SK-N-SH treated with all-trans-retinoic acid at 6 μM for 48 hours (cell line): ENCODE measurements around the gene MS4A10.

Experiments used
- ATAC-seq: fragments of 200-7000 bp; cut with Tn5 transposase; 3 replicates; pipeline ENCODE4 v1.9.1; 2020; ENCODE audit warnings: mild to moderate bottlenecking, moderate library complexity
- BACH2 ChIP-seq: fragments of 250-450 bp; sonication (Bioruptor Pico); IDR thresholded peaks from 2 replicates; pipeline ENCODE4 v1.9.0; 2021; ENCODE audit warnings: mild to moderate bottlenecking, borderline replicate concordance
- RARB ChIP-seq: fragments of 250-450 bp; sonication (Bioruptor Pico); IDR thresholded peaks from 2 replicates; pipeline ENCODE4 v1.8.0; 2021; ENCODE audit warnings: mild to moderate bottlenecking, moderate library complexity
- TCF4 ChIP-seq: fragments of 250-450 bp; sonication (Bioruptor Pico); IDR thresholded peaks from 2 replicates; pipeline ENCODE4 v1.8.0; 2021; ENCODE audit warnings: mild to moderate bottlenecking, moderate library complexity, borderline replicate concordance
- TOX ChIP-seq: fragments of 250-450 bp; sonication (Bioruptor Pico); IDR thresholded peaks from 2 replicates; pipeline ENCODE4 v1.8.0; 2021; ENCODE audit warnings: mild to moderate bottlenecking, moderate library complexity, borderline replicate concordance
- ZC3H10 ChIP-seq: fragments of 250-450 bp; sonication (Bioruptor Pico); IDR thresholded peaks from 2 replicates; pipeline ENCODE4 v1.5.1; 2021; ENCODE audit warnings: mild to moderate bottlenecking, moderate library complexity
- ZFP30 ChIP-seq: fragments of 450-650 bp; formaldehyde crosslinking; IDR thresholded peaks from 2 replicates; pipeline ENCODE4 v1.5.0; 2022; ENCODE audit warnings: mild to moderate bottlenecking, moderate library complexity
- ZNF565 ChIP-seq: fragments of 450-650 bp; formaldehyde crosslinking; conservative IDR thresholded peaks from 2 replicates; pipeline ENCODE4 v1.5.0; 2020; ENCODE audit warnings: low read depth, mild to moderate bottlenecking, moderate library complexity
- ZNF8 ChIP-seq: fragments of 450-650 bp; formaldehyde crosslinking; IDR thresholded peaks from 2 replicates; pipeline ENCODE4 v1.5.0; 2020; ENCODE audit warnings: mild to moderate bottlenecking, moderate library complexity
- TF ChIP-seq, protein P1 (sequence below): fragments of 250-450 bp; sonication (Bioruptor Pico); IDR thresholded peaks from 2 replicates; pipeline ENCODE4 v1.8.0; 2020; ENCODE audit warnings: mild to moderate bottlenecking, moderate library complexity, borderline replicate concordance
- TF ChIP-seq, protein P2 (sequence below): fragments of 250-450 bp; sonication (Bioruptor Pico); IDR thresholded peaks from 2 replicates; pipeline ENCODE4 v1.5.1; 2021; ENCODE audit warnings: mild to moderate bottlenecking, moderate library complexity
- TF ChIP-seq, protein P3 (sequence below): fragments of 250-450 bp; sonication (Bioruptor Pico); IDR thresholded peaks from 2 replicates; pipeline ENCODE4 v1.5.1; 2020; ENCODE audit warnings: low read depth, mild to moderate bottlenecking, moderate library complexity
- TF ChIP-seq, protein P4 (sequence below): fragments of 250-450 bp; sonication (Bioruptor Pico); IDR thresholded peaks from 2 replicates; pipeline ENCODE4 v1.5.0; 2020; ENCODE audit warnings: mild to moderate bottlenecking, moderate library complexity
- TF ChIP-seq, protein P5 (sequence below): fragments of 250-450 bp; sonication (Bioruptor Pico); IDR thresholded peaks from 2 replicates; pipeline ENCODE4 v1.8.0; 2021; ENCODE audit warnings: low read depth, mild to moderate bottlenecking, moderate library complexity, borderline replicate concordance

The MS4A10 gene

DNA sequence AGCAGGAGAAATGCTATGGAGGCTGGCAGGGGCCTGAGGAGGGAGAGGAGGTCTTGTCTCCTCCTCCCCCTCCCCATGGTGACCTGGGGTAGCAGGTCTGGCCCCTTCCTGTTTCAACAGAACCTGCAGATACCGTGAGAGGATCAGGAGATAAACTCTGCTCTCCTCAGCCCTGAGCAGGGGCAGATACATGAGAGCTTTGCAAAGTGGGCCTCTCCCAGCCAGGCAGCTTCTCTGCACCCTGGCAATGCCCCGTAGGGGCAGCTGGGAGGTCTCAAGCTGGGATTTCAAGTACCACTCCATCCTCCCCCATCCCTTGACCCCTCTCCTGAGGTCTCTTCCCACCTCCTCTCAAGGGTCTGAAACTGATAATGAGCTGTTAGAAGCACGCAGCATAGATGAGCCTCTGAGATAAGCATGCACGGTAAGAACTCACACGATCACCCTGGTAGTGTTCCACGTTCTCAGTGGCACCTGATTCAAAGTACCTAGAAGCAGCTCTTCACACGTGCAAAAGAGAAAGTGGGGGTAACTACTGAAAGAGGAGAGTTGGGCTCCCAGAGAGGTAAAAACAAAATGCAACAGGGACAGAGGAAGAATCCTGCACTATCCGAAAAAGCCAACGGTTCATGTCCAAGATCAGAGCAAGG lies 51.9 kb downstream of the MS4A10 start:
- no peak for ATAC-seq
- TF ChIP-seq, protein P1, sequence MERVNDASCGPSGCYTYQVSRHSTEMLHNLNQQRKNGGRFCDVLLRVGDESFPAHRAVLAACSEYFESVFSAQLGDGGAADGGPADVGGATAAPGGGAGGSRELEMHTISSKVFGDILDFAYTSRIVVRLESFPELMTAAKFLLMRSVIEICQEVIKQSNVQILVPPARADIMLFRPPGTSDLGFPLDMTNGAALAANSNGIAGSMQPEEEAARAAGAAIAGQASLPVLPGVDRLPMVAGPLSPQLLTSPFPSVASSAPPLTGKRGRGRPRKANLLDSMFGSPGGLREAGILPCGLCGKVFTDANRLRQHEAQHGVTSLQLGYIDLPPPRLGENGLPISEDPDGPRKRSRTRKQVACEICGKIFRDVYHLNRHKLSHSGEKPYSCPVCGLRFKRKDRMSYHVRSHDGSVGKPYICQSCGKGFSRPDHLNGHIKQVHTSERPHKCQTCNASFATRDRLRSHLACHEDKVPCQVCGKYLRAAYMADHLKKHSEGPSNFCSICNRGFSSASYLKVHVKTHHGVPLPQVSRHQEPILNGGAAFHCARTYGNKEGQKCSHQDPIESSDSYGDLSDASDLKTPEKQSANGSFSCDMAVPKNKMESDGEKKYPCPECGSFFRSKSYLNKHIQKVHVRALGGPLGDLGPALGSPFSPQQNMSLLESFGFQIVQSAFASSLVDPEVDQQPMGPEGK (CRISPR knock-in tag), result no peak
- TF ChIP-seq RARB (CRISPR knock-in tag) (no peak), TCF4 (CRISPR knock-in tag) (no peak), ZFP30 (CRISPR knock-in tag) (no peak), ZNF565 (CRISPR knock-in tag) (no peak), TOX (CRISPR knock-in tag) (no peak)
- TF ChIP-seq, protein P2, sequence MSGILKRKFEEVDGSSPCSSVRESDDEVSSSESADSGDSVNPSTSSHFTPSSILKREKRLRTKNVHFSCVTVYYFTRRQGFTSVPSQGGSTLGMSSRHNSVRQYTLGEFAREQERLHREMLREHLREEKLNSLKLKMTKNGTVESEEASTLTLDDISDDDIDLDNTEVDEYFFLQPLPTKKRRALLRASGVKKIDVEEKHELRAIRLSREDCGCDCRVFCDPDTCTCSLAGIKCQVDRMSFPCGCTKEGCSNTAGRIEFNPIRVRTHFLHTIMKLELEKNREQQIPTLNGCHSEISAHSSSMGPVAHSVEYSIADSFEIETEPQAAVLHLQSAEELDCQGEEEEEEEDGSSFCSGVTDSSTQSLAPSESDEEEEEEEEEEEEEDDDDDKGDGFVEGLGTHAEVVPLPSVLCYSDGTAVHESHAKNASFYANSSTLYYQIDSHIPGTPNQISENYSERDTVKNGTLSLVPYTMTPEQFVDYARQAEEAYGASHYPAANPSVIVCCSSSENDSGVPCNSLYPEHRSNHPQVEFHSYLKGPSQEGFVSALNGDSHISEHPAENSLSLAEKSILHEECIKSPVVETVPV (CRISPR knock-in tag), result no peak

DNA sequence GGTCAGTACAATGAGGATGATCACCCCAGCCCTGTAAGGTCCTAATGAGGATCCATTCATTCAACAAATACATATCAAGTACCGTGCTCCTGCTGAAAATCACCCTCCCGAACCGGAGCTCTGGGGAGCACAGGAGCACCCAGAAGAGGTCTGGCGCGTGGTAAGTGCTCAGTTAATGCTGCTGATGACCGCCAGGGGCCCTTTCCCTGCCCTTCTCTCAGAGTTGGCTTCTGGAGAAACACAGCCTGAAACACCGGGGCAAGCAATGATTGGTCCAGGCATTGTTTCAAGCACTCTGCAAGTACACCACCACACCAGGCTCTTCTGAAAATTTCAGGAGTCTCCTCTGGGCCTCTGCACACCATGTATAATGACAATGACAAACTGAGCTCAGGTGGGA lies 53.0 kb downstream of the MS4A10 start:
- TF ChIP-seq, protein P3, sequence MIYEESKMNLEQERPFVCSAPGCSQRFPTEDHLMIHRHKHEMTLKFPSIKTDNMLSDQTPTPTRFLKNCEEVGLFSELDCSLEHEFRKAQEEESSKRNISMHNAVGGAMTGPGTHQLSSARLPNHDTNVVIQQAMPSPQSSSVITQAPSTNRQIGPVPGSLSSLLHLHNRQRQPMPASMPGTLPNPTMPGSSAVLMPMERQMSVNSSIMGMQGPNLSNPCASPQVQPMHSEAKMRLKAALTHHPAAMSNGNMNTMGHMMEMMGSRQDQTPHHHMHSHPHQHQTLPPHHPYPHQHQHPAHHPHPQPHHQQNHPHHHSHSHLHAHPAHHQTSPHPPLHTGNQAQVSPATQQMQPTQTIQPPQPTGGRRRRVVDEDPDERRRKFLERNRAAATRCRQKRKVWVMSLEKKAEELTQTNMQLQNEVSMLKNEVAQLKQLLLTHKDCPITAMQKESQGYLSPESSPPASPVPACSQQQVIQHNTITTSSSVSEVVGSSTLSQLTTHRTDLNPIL, result no peak
- TF ChIP-seq BACH2 (CRISPR knock-in tag) (no peak), ZNF8 (no peak), TOX (CRISPR knock-in tag) (no peak), TCF4 (CRISPR knock-in tag) (no peak), ZFP30 (CRISPR knock-in tag) (no peak), ZC3H10 (CRISPR knock-in tag) (no peak)
- TF ChIP-seq, protein P4, sequence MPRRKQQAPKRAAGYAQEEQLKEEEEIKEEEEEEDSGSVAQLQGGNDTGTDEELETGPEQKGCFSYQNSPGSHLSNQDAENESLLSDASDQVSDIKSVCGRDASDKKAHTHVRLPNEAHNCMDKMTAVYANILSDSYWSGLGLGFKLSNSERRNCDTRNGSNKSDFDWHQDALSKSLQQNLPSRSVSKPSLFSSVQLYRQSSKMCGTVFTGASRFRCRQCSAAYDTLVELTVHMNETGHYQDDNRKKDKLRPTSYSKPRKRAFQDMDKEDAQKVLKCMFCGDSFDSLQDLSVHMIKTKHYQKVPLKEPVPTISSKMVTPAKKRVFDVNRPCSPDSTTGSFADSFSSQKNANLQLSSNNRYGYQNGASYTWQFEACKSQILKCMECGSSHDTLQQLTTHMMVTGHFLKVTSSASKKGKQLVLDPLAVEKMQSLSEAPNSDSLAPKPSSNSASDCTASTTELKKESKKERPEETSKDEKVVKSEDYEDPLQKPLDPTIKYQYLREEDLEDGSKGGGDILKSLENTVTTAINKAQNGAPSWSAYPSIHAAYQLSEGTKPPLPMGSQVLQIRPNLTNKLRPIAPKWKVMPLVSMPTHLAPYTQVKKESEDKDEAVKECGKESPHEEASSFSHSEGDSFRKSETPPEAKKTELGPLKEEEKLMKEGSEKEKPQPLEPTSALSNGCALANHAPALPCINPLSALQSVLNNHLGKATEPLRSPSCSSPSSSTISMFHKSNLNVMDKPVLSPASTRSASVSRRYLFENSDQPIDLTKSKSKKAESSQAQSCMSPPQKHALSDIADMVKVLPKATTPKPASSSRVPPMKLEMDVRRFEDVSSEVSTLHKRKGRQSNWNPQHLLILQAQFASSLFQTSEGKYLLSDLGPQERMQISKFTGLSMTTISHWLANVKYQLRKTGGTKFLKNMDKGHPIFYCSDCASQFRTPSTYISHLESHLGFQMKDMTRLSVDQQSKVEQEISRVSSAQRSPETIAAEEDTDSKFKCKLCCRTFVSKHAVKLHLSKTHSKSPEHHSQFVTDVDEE (CRISPR knock-in tag), result no peak
- TF ChIP-seq, protein P1 (CRISPR knock-in tag), result no peak
- TF ChIP-seq, protein P2 (CRISPR knock-in tag), result no peak
- TF ChIP-seq, protein P5, sequence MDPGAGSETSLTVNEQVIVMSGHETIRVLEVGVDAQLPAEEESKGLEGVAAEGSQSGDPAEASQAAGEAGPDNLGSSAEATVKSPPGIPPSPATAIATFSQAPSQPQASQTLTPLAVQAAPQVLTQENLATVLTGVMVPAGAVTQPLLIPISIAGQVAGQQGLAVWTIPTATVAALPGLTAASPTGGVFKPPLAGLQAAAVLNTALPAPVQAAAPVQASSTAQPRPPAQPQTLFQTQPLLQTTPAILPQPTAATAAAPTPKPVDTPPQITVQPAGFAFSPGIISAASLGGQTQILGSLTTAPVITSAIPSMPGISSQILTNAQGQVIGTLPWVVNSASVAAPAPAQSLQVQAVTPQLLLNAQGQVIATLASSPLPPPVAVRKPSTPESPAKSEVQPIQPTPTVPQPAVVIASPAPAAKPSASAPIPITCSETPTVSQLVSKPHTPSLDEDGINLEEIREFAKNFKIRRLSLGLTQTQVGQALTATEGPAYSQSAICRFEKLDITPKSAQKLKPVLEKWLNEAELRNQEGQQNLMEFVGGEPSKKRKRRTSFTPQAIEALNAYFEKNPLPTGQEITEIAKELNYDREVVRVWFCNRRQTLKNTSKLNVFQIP (CRISPR knock-in tag), result no peak
- ATAC-seq, result no peak
